ENCODE results near the gene ATP2B3.

DNA sequence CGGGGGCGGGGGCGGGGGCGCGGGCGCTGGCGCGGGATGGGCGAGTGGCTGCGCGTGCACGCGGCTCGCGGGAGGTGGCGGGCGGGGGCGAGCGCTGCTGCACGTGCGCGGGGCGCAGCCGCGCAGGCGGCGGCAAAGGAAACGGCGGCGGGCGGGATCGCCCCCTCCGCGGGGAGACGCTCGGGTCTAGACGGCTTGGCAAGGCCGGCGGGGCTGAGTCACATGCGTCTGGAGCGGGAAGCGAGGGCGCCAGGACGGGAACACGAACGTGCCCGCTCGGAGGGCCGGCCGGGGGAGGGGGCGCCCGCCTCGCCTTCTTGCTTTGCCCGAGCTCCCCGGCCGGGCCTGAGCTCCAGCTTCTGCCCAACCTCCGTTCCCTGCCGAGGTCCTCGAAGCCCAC lies 42.7 kb upstream of the ATP2B3 start:
- TF ChIP-seq CTCF (IDR thresholded peaks at IDR 0.05) (no peak), POLR2AphosphoS5 (IDR thresholded peaks at IDR 0.05) (peak; percentile 56)
